Right lobe of liver (tissue), 4 donors: ENCODE results near the gene CFAP298.

Experiments used
- CTCF ChIP-seq, 4 donors: fragments of 200-600 bp in 3 of 4; fragments of 450-650 bp in 1 of 4; IDR thresholded peaks; one replicate each; pipeline versions ENCODE4 v1.5.1 to v1.8.0; 2016 to 2022; ENCODE audit warnings: antibody characterized with exemption in 4 of 4, mild to moderate bottlenecking in 2 of 4
- POLR2A ChIP-seq: fragments of 450-650 bp; IDR thresholded peaks from one replicate; pipeline ENCODE4 v1.6.1; 2017; ENCODE audit warnings: antibody characterized with exemption, mild to moderate bottlenecking
- donor health status: DM: no; HTN: no; CAD: no.
- donor health status: DM: no; HTN: no; CAD: no.
- donor health status: DM: no; HTN: yes; CAD: no.

GRCh38 chr21:32612999-32613337 is 791 bp upstream of the CFAP298 start:
- TF ChIP-seq CTCF (IDR thresholded peaks at IDR 0.05) (no peak), POLR2A (no peak)
